Pancreas (tissue), 10 donors: ENCODE measurements around the gene RBPMS2. TPM values are rescaled to one million over a fixed set of nuclear protein-coding genes. Genes with fewer than 3 reads are reported as not detected.
"Not testable (repeated sequence)": the region's sequence is repeated elsewhere in the genome, so short reads cannot be mapped to it uniquely, and the experiment has no call there.

Source experiments
- ATAC-seq, 4 donors: fragments of 200-7000 bp; cut with Tn5 transposase; one replicate each; pipeline versions ENCODE4 v1.8.0 to v1.9.1; 2020; ENCODE audit warnings: mild to moderate bottlenecking in 4 of 4, moderate library complexity in 4 of 4
- DNase-seq, 6 donors: peaks; one replicate each; pipeline ENCODE4 v3.0.0-alpha.2; 2020
- FAIRE-seq: peaks from 2 replicates; lab custom pipeline; 2012; peaks lifted over from hg19 to GRCh38; lab: Jason Lieb, UNC
- H3K27ac ChIP-seq, 4 donors: fragments of 200-600 bp; sonication (generic); 1 replicate in 3 of 4; 2 replicates in 1 of 4; pipeline versions ENCODE4 v1.5.0 to v1.8.0; 2020
- H3K27me3 ChIP-seq, 4 donors: fragments of 200-600 bp; one replicate each; pipeline ENCODE4 v1.8.0; 2021
- H3K36me3 ChIP-seq, 3 donors: fragments of 200-600 bp; sonication (generic) in 1 of 3; one replicate each; pipeline versions ENCODE4 v1.5.0 to v1.8.0; 2020 to 2021
- H3K4me1 ChIP-seq, 3 donors: fragments of 200-600 bp; one replicate each; pipeline ENCODE4 v1.8.0; 2021
- H3K4me3 ChIP-seq, 4 donors: fragments of 200-600 bp; sonication (generic) in 2 of 4; one replicate each; pipeline versions ENCODE4 v1.5.0 to v1.8.0; 2020 to 2021
- H3K9me3 ChIP-seq, 4 donors: fragments of 200-600 bp; one replicate each; pipeline ENCODE4 v1.8.0; 2021
- CTCF ChIP-seq, 4 donors: fragments of 200-600 bp; sonication (generic) in 3 of 4; IDR thresholded peaks; one replicate each; pipeline versions ENCODE4 v1.5.0 to v1.8.0; 2021; ENCODE audit warnings: antibody characterized with exemption in 4 of 4
- WGBS, 2 donors: extraction: QIAGEN DNeasy Blood & Tissue Kit; methylation state at CpG; one replicate each; pipeline ENCODE4 v1.1.7; 2013; 5-methylcytosine and 5-hydroxymethylcytosine counted together
- intact Hi-C, 3 donors: fragments of 100-400 bp; cut with DNase I; formaldehyde crosslinking; loops; one replicate each; pipeline versions ENCODE4 v1.11.1 to v1.14.2; 2022
- polyA plus RNA-seq, 2 donors: library from polyadenylated mRNA; stranded (reverse); fragments of 200-250 nt; gene quantifications; one replicate each; pipeline ENCODE4 v1.2.3, GENCODE V29; 2013
- total RNA-seq, 6 donors: library from RNA; stranded (reverse); fragmentation: NEBNext Ultra II Directional in 4 of 6; extraction: Animal tissue kit (Norgen Biotek cat#: 25700) in 4 of 6; gene quantifications; one replicate each; pipeline versions ENCODE4 v1.2.1 to v1.2.4, GENCODE V29; 2021 to 2023
- donor health status: healthy with polysubstance abuse.
- donor health status: DM: no; HTN: no; CAD: no; lungs with moderate emphysema.
- donor health status: DM: no; HTN: no; CAD: no.
- donor health status: control.
- donor health status: control.
- donor health status: Bipolar disorder and iron deficiency.
- donor health status: DM: yes; HTN: yes; CAD: no.
- donor health status: DM: no; HTN: no; CAD: no.
- donor health status: DM: no; HTN: no; CAD: no.
- donor health status: DM: yes; HTN: yes; CAD: no.

RBPMS2 gene
- total and polyA plus RNA-seq, 8 donors, result 0.52 to 2.3 (median 1.3) TPM

- H3K27ac ChIP-seq, result no peak overlapping the region
- DNase-seq (no peak), ATAC-seq (peak in 1 of 4 donors; percentile 30)
Measured at GRCh38 chr15:64742385-64742784, 33.0 kb downstream of the RBPMS2 start.

GRCh38 chr15:64741708-64742107 is 33.7 kb downstream of the RBPMS2 start:
- intact Hi-C loops, FAIRE-seq, H3K27me3 ChIP-seq, H3K4me3 ChIP-seq, H3K36me3 ChIP-seq, H3K4me1 ChIP-seq, H3K27ac ChIP-seq, ATAC-seq, DNase-seq, H3K9me3 ChIP-seq: not testable (repeated sequence)
- WGBS, 2 donors, result 85 to 87% methylated on average over 13 to 16 of the region's 16 CpGs

More at GRCh38 chr15:64742385-64742784, 33.0 kb downstream of the RBPMS2 start:
- 85 to 86% methylated on average over 7 to 8 of the region's 8 CpGs for WGBS, 2 donors
- Histone ChIP-seq H3K4me1 (no peaks in the 10 kb centered on the region), H3K36me3 (no peaks in the 10 kb centered on the region), H3K4me3 (no peak overlapping the region), H3K9me3 (no peaks in the 10 kb centered on the region), H3K27me3 (no peaks in the 10 kb centered on the region)
- FAIRE-seq, result no peak
- TF ChIP-seq CTCF (IDR thresholded peaks at IDR 0.05), result no peak
- intact Hi-C loops, result no loop called here

- Histone ChIP-seq H3K4me3 (no peak overlapping the region), H3K36me3 (no peaks in the 10 kb centered on the region), H3K27ac (no peak overlapping the region), H3K4me1 (no peaks in the 10 kb centered on the region), H3K9me3 (no peaks in the 10 kb centered on the region), H3K27me3 (no peaks in the 10 kb centered on the region)
- DNase-seq (no peak), ATAC-seq (peak in 3 of 4 donors; percentile 12 to 44 (median 35)), FAIRE-seq (no peak)
- TF ChIP-seq CTCF (IDR thresholded peaks at IDR 0.05), result no peak
- 80 to 82% methylated on average over 31 of the region's 31 CpGs for WGBS, 2 donors
- intact Hi-C loops, result no loop called here
Measured at GRCh38 chr15:64740311-64741170, 34.8 kb downstream of the RBPMS2 start.

GRCh38 chr15:64739577-64740143 is 35.7 kb downstream of the RBPMS2 start:
- ATAC-seq (no peak), FAIRE-seq (no peak), DNase-seq (no peak)
- H3K27ac ChIP-seq, result no peak overlapping the region
- WGBS, 2 donors, result 84 to 87% methylated on average over 9 of the region's 9 CpGs
- H3K4me3 ChIP-seq, result no peak overlapping the region
- H3K9me3 ChIP-seq, result no peaks in the 10 kb centered on the region
- H3K27me3 ChIP-seq, result no peaks in the 10 kb centered on the region
- intact Hi-C loops, result loop anchor here in 1 of 3 donors (10.0 kb wide), 1 partner anchor 175 kb away; the partner anchor contains the start of gene ANKDD1A
- H3K4me1 ChIP-seq, result no peaks in the 10 kb centered on the region
- no peak for TF ChIP-seq CTCF (IDR thresholded peaks at IDR 0.05)
- H3K36me3 ChIP-seq, result no peaks in the 10 kb centered on the region

GRCh38 chr15:64739156-64739555 is 36.2 kb downstream of the RBPMS2 start:
- intact Hi-C loops, result loop anchor here in 1 of 3 donors (10.0 kb wide), 1 partner anchor 176 kb away; the partner anchor contains the start of gene ANKDD1A
- no peaks in the 10 kb centered on the region for H3K36me3 ChIP-seq
- H3K9me3 ChIP-seq, result no peaks in the 10 kb centered on the region
- 72 to 80% methylated on average over 7 of the region's 7 CpGs for WGBS, 2 donors
- no peaks in the 10 kb centered on the region for H3K27me3 ChIP-seq
- H3K4me1 ChIP-seq, result no peaks in the 10 kb centered on the region
- FAIRE-seq (no peak), DNase-seq (no peak), ATAC-seq (no peak)
- H3K27ac ChIP-seq, result no peak overlapping the region
- no peak for TF ChIP-seq CTCF (IDR thresholded peaks at IDR 0.05)
- H3K4me3 ChIP-seq, result no peak overlapping the region
